Iris pigment epithelial cell (primary cell): ENCODE measurements around the gene PABPN1.
A peak's percentile ranks its signal among the peaks of the same experiment; 100 is the strongest.

Experiments
- DNase-seq: peaks from one replicate; pipeline ENCODE4 v3.0.0-alpha.2; 2011; ENCODE audit warnings: low read depth

PABPN1 gene

GRCh38 chr14:23326491-23327332 lies 5.5 kb downstream of the PABPN1 start:
- no peak for DNase-seq

GRCh38 chr14:23327947-23328744 lies 6.9 kb downstream of the PABPN1 start:
- DNase-seq, result peak; percentile 78

GRCh38 chr14:23335623-23336022 lies 14.4 kb downstream of the PABPN1 start:
- no peak for DNase-seq

- DNase-seq, result no peak
These were observed 18.4 kb downstream of the PABPN1 start for GRCh38 chr14:23339506-23340268.

- DNase-seq, result no peak
These were observed 23.2 kb downstream of the PABPN1 start for GRCh38 chr14:23344481-23344880.

GRCh38 chr14:23345987-23346692 lies 24.9 kb downstream of the PABPN1 start:
- no peak for DNase-seq

- no peak for DNase-seq
These were observed 25.6 kb downstream of the PABPN1 start for GRCh38 chr14:23346693-23347405.

- no peak for DNase-seq
These were observed 26.4 kb downstream of the PABPN1 start for GRCh38 chr14:23347406-23348296.

- DNase-seq, result no peak
These were observed 27.0 kb downstream of the PABPN1 start for GRCh38 chr14:23348297-23348655.

- DNase-seq, result no peak
These were observed 28.0 kb downstream of the PABPN1 start for GRCh38 chr14:23349156-23349845.

GRCh38 chr14:23351681-23352505 lies 30.6 kb downstream of the PABPN1 start:
- DNase-seq, result no peak

- peak; percentile 91 for DNase-seq
These were observed 31.5 kb downstream of the PABPN1 start, which contains the start of gene SLC22A17 for GRCh38 chr14:23352506-23353432. SLC22A17 (minus strand) TSS chr14:23352887.

- no peak for DNase-seq
These were observed 32.1 kb downstream of the PABPN1 start for GRCh38 chr14:23353433-23353780.

- no peak for DNase-seq
These were observed 33.7 kb downstream of the PABPN1 start for GRCh38 chr14:23354990-23355389.

- DNase-seq, result no peak
These were observed 34.7 kb downstream of the PABPN1 start for GRCh38 chr14:23355871-23356435.

- DNase-seq, result no peak
These were observed 35.4 kb downstream of the PABPN1 start for GRCh38 chr14:23356662-23357061.

GRCh38 chr14:23357261-23357660 lies 36.0 kb downstream of the PABPN1 start:
- DNase-seq, result no peak
